HG02840 (cell line): Measurements from ENCODE around the gene HOMER1.

ENCODE experiments used
- ATAC-seq: cut with Tn5 transposase; IDR thresholded peaks from one replicate; pipeline ENCODE4 v1.9.1; 2021; ENCODE audit warnings: mild to moderate bottlenecking, moderate library complexity, moderate number of reproducible peaks; ENCODE audit not compliant: unreplicated experiment, low FRiP score

Gene HOMER1

DNA sequence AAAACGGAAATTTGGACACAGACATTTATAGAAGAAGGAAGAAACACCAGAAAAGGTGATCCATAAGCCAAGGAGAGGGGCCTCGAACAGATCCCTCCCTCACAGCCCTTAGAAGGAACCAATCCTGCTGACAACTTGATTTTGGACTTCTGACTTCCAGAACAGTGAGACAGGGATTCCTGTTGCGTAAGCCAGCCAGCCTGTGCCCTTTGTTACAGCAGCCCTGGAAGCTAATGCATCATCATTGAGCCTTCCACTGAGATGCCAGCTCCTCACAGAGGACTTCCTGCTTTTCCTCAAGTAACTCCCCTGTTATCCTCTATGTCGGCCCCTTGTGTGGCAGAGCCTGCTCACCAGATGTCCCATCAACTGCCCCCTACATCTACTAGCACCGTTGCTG, 183.9 kb downstream of the HOMER1 start:
- ATAC-seq: no peak

DNA sequence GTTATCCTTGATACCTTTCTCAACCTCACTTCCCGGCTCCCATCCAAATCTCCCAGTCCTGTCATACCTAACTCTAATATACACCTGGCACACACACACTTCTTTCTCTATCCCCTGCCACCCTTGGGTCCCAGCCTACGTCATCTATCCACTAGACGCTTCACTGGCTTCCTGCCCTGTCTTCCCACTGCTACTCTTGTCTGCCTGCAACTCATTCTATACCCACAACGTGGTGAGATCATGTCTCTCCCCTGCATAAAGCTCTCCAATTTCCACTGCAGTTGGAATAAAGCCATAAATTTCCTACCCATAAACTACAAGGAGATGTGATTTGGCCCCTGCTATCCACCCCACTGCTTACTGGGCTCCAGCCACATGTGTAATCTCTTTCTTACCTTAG, 184.5 kb downstream of the HOMER1 start:
- no peak for ATAC-seq
